Gastrocnemius medialis (tissue), 4 donors: ENCODE results near the gene HCN1.

ENCODE experiments used
- CTCF ChIP-seq, 5 experiments: fragments of 450-650 bp in 3 of 5; fragments of 200-600 bp in 2 of 5; sonication (generic) in 2 of 5; IDR thresholded peaks in 4 of 5; conservative IDR thresholded peaks in 1 of 5; 1 replicate in 4 of 5; 2 replicates in 1 of 5; pipeline ENCODE4 v1.5.1; 2016 to 2019; ENCODE audit warnings: antibody characterized with exemption in 5 of 5, mild to moderate bottlenecking in 3 of 5, moderate library complexity in 3 of 5
- POLR2A ChIP-seq, 2 donors: fragments of 450-650 bp; IDR thresholded peaks; one replicate each; pipeline ENCODE4 v1.6.1; 2017; ENCODE audit warnings: antibody characterized with exemption in 2 of 2, mild to moderate bottlenecking in 2 of 2, moderate library complexity in 2 of 2

DNA sequence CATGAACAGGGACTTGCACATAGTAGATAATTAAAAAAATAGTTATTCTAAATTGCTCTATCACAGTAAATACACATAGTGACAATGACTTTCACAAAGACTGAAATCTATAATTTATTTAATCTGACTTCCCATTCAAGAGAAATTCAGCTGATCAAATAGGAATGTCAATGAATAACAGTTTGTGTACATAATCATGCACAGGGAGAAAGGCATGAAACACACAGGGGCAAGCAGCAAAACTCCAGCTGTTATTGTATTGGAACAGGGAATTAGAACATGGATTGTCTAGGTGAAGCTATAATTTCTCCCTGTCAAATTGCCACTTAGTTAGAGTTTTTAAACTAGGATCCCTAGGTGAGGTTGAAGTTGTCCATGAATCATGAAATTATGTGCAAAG lies 99.9 kb downstream of the HCN1 start:
- TF ChIP-seq CTCF (IDR thresholded peaks at IDR 0.05 in 4 of 5, conservative IDR thresholded peaks at IDR 0.05 in 1 of 5) = no peak
- TF ChIP-seq POLR2A (IDR thresholded peaks at IDR 0.05) = no peak
